IPS DF 6.9 (cell line): ENCODE measurements around the gene SELENOW.
"Not testable (repeated sequence)": the region's sequence is repeated elsewhere in the genome, so short reads cannot be mapped to it uniquely, and the experiment has no call there.

Experiments
- DNase-seq: peaks from one replicate; pipeline ENCODE4 v3.0.0-alpha.2; 2013; ENCODE audit warnings: low read depth, low spot score
- H3K27ac ChIP-seq: one replicate; pipeline ENCODE4 v1.5.1; 2013; ENCODE audit warnings: low read length, control low read depth
- H3K27me3 ChIP-seq: 2 replicates; pipeline ENCODE4 v1.6.1; 2013; ENCODE audit warnings: mild to moderate bottlenecking, low read length; ENCODE audit not compliant: control insufficient read depth, insufficient read depth
- H3K36me3 ChIP-seq: 2 replicates; pipeline ENCODE4 v1.6.1; 2013; ENCODE audit warnings: low read length; ENCODE audit not compliant: control insufficient read depth, insufficient read depth
- H3K4me1 ChIP-seq: 2 replicates; pipeline ENCODE4 v1.6.1; 2013; ENCODE audit warnings: low read length; ENCODE audit not compliant: control insufficient read depth, insufficient read depth
- H3K4me3 ChIP-seq: 2 replicates; pipeline ENCODE4 v1.5.1; 2013; ENCODE audit warnings: mild to moderate bottlenecking, low read length
- H3K9me3 ChIP-seq: 2 replicates; pipeline ENCODE4 v1.6.1; 2013; ENCODE audit warnings: low read length, inconsistent platforms; ENCODE audit not compliant: control insufficient read depth, insufficient read depth
- WGBS: extraction: QIAGEN DNeasy Blood & Tissue Kit; methylation state at CpG from one replicate; pipeline ENCODE4 v1.1.7; 2013; ENCODE audit warnings: mixed read lengths, missing lambda C conversion rate; ENCODE audit not compliant: insufficient read length, insufficient coverage; 5-methylcytosine and 5-hydroxymethylcytosine counted together

SELENOW gene

DNA sequence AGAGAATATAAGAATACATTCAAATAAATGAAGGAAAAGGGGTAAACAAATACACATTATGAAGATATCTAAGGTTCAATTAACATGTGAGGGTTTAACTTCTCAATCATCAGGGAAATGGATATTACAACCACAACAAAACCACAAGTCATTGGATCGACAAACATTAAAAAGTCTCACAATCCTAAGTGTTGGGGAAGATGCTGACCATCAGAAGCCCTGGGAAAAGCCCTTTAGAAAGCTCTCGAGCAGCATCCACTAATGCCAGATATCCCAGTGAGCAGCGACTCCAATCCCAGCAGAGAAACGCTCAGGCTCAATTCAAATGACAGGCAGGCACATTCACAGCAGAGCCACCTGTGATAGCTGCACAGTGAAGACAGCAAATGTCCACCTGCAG lies 22.8 kb downstream of the SELENOW start:
- H3K27me3 ChIP-seq, result no peaks in the 10 kb centered on the region
- no peaks in the 10 kb centered on the region for H3K4me1 ChIP-seq
- no peak for DNase-seq
- no peak overlapping the region for H3K27ac ChIP-seq
- no CpG with 5 or more reads among the region's 4 CpGs for WGBS
- no peaks in the 10 kb centered on the region for H3K9me3 ChIP-seq
- no peak overlapping the region for H3K4me3 ChIP-seq
- no peaks in the 10 kb centered on the region for H3K36me3 ChIP-seq

- Histone ChIP-seq H3K27me3 (no peaks in the 10 kb centered on the region), H3K36me3 (no peaks in the 10 kb centered on the region), H3K4me3 (no peak overlapping the region), H3K4me1 (no peaks in the 10 kb centered on the region), H3K9me3 (no peaks in the 10 kb centered on the region), H3K27ac (no peak overlapping the region)
- no peak for DNase-seq
- WGBS, result no CpG with 5 or more reads among the region's 25 CpGs
These were observed 24.1 kb downstream of the SELENOW start for GRCh38 chr19:47802521-47803043.

DNA sequence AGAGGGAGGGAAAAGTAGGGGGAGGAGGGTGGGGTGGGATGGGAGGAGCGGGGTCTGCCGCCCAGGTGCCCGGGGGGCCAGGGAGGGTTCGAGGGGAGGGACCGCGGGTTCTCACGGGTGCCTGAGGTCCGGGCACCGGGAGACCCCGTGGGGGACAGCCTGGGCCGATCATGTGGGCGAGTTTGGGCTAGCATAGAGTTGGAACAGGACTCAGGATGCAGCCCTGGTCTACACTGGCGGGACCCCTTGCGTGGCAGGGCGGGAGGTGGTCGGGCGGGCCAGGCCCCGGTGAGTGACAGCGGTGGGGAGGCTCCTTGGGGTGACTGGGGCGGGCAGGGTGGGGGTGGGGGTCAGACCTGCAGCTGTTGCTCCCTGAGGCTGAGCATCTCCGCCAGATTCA lies 24.6 kb downstream of the SELENOW start:
- WGBS, result no CpG with 5 or more reads among the region's 21 CpGs
- not testable (repeated sequence) for H3K27me3 ChIP-seq, H3K9me3 ChIP-seq, H3K36me3 ChIP-seq, H3K4me1 ChIP-seq, DNase-seq, H3K4me3 ChIP-seq, H3K27ac ChIP-seq

- not testable (repeated sequence) for H3K4me1 ChIP-seq, H3K27ac ChIP-seq, DNase-seq, H3K36me3 ChIP-seq, H3K27me3 ChIP-seq, H3K9me3 ChIP-seq, H3K4me3 ChIP-seq
- WGBS, result no CpG with 5 or more reads among the region's 12 CpGs
These were observed 25.2 kb downstream of the SELENOW start for GRCh38 chr19:47803671-47804070.

DNA sequence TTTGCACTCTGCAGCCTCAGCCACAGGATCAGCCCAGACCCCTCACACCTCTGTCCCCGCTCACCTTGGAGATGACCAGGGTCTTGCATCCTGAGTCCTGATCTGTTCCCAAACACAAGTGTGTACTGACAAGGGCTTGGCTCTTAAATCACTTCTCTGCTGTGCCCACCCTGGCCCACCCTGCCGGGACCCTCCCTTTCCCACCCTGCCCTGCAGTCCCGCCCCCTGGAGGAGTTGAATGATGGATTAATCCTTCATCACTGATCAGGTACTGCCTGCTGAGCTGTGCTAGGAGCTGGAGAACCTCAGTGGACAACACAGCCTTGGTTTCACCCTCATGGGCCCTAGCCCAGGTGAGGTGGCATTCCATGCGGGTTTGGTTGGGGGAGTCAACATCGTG lies 25.9 kb downstream of the SELENOW start, which contains the start of gene TPRX1:
TPRX1 (minus strand) TSS at position 101 of the 400 bp plus-strand sequence; CDS start at position 89, 12 bp downstream.
- H3K27me3 ChIP-seq, H3K9me3 ChIP-seq, H3K4me1 ChIP-seq, DNase-seq, H3K27ac ChIP-seq, H3K36me3 ChIP-seq, H3K4me3 ChIP-seq: not testable (repeated sequence)
- no CpG with 5 or more reads among the region's 5 CpGs for WGBS

DNA sequence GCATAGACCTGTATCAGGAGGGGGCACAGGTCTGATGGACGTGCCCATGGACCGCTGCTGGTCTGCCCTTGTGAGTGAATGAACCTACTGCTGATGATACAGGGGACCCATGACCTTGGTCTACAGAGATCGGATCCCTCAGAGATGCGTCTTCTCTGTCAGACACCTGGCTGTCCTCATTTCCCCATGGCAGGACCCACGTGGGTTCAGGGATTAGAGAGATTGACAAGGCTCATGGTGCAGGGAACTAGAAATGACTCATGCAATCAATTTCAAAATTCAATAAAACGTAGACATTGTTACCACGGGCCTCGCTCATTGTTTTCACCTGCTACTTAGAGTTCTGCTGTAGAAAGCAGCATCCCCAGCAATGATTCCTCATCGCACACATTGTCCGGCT lies 26.8 kb downstream of the SELENOW start:
- Histone ChIP-seq H3K27ac (no peak overlapping the region), H3K27me3 (no peaks in the 10 kb centered on the region), H3K9me3 (no peaks in the 10 kb centered on the region), H3K4me1 (no peaks in the 10 kb centered on the region), H3K36me3 (no peaks in the 10 kb centered on the region), H3K4me3 (no peak overlapping the region)
- WGBS, result no CpG with 5 or more reads among the region's 10 CpGs
- no peak for DNase-seq

DNA sequence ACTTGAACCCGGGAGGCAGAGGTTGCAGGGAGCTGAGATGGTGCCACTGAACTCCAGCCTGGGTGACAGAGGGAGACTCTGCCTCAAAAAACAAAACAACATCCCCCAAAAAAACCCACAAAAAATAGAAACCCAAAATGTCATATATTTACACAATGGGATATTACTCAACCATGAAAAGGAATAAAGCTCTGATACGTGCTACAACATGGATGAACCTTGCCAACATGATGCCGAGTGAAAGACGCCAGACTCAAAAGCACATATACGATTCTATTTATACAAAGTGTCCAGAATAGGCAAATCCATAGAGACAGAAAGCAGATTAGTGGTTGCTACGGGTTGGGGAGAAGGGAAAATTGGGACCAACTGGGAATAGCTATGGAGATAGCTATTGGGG lies 27.9 kb downstream of the SELENOW start:
- Histone ChIP-seq H3K4me1 (no peaks in the 10 kb centered on the region), H3K9me3 (no peaks in the 10 kb centered on the region), H3K27ac (no peak overlapping the region), H3K4me3 (no peak overlapping the region), H3K36me3 (no peaks in the 10 kb centered on the region), H3K27me3 (no peaks in the 10 kb centered on the region)
- no CpG with 5 or more reads among the region's 6 CpGs for WGBS
- DNase-seq, result no peak

- Histone ChIP-seq H3K4me1 (no peaks in the 10 kb centered on the region), H3K4me3 (no peak overlapping the region), H3K36me3 (no peaks in the 10 kb centered on the region), H3K27me3 (no peaks in the 10 kb centered on the region), H3K27ac (no peak overlapping the region), H3K9me3 (no peaks in the 10 kb centered on the region)
- no CpG with 5 or more reads among the region's 17 CpGs for WGBS
- DNase-seq, result peak; percentile 82
These were observed 34.9 kb downstream of the SELENOW start for GRCh38 chr19:47813304-47813994.

DNA sequence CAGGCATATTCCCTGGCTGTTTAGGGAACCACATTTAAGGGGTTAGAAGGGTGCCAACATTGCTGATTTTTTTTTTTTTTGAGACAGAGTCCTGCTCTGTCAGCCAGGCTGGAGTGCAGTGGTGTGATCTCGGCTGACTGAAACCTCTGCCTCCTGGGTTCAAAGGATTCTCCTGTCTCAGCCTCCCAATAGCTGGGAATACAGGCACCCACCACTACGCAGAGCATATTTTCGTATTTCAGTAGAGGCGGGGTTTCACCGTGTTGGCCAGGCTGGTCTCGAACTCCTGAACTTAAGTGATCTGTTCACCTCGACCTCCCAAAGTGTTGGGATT lies 35.5 kb downstream of the SELENOW start:
- Histone ChIP-seq H3K4me3 (no peak overlapping the region), H3K27me3 (no peaks in the 10 kb centered on the region)
- no CpG with 5 or more reads among the region's 7 CpGs for WGBS

DNA sequence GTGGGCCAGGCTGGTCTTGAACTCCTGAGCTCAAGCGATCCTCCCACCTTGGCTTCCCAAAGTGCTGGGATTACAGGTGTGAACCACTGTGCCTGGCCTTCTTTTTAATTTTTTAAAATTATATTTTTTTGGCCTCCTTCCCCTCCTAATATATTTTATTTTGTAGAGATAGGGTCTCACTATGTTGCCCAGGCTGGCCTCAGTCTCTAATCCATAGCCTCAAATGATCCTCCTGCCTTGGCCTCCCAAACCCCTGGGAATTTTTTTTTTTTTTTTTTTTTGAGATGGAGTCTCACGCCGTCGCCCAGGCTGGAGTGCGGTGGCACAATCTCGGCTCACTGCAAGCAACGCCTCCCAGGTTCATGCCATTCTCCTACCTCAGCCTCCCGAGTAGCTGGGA lies 37.8 kb downstream of the SELENOW start:
- H3K4me1 ChIP-seq, H3K4me3 ChIP-seq, H3K27ac ChIP-seq, H3K27me3 ChIP-seq, DNase-seq, H3K9me3 ChIP-seq, H3K36me3 ChIP-seq: not testable (repeated sequence)
- no CpG with 5 or more reads among the region's 8 CpGs for WGBS

More for the DNA sequence above, 35.5 kb downstream of the SELENOW start:
- Histone ChIP-seq H3K36me3 (no peaks in the 10 kb centered on the region), H3K9me3 (no peaks in the 10 kb centered on the region), H3K27ac (no peak overlapping the region), H3K4me1 (no peaks in the 10 kb centered on the region)
- DNase-seq, result no peak

GRCh38 chr19:47818221-47818620 lies 39.7 kb downstream of the SELENOW start:
- not testable (repeated sequence) for H3K36me3 ChIP-seq, H3K4me3 ChIP-seq, DNase-seq, H3K9me3 ChIP-seq, H3K4me1 ChIP-seq, H3K27me3 ChIP-seq, H3K27ac ChIP-seq
- 100% methylated on average over 1 of the region's 1 CpG for WGBS
